HepG2 (cell line): ENCODE measurements around the gene SERINC2. TPM values are rescaled to one million over a fixed set of nuclear protein-coding genes. Genes with fewer than 3 reads are reported as not detected.

Experiments used
- ARNT ChIP-seq: fragments of 450-650 bp; IDR thresholded peaks from 2 replicates; pipeline ENCODE4 v1.6.1; 2017
- DNMT1 ChIP-seq: sonication (generic); formaldehyde crosslinking; IDR thresholded peaks from 2 replicates; pipeline ENCODE4 v1.5.1; 2020; ENCODE audit warnings: mild to moderate bottlenecking, missing genetic modification reagents
- ETV6 ChIP-seq: sonication (generic); formaldehyde crosslinking; conservative IDR thresholded peaks from 2 replicates; pipeline ENCODE4 v1.4.0; 2020; ENCODE audit warnings: missing genetic modification reagents
- FOXK2 ChIP-seq: fragments of 450-650 bp; IDR thresholded peaks from 2 replicates; pipeline ENCODE4 v1.6.1; 2016
- GFI1 ChIP-seq: sonication (generic); formaldehyde crosslinking; IDR thresholded peaks from 2 replicates; pipeline ENCODE4 v1.5.0; 2020; ENCODE audit warnings: missing genetic modification reagents, mild to moderate bottlenecking, borderline replicate concordance
- KLF13 ChIP-seq: sonication (generic); formaldehyde crosslinking; IDR thresholded peaks from 2 replicates; pipeline ENCODE4 v1.4.0; 2020; ENCODE audit warnings: mild to moderate bottlenecking, missing genetic modification reagents
- MXD1 ChIP-seq: sonication (generic); formaldehyde crosslinking; IDR thresholded peaks from 2 replicates; pipeline ENCODE4 v1.4.0; 2020; ENCODE audit warnings: mild to moderate bottlenecking, missing genetic modification reagents
- NONO ChIP-seq, 2 experiments: fragments of 450-650 bp in 1 of 2; sonication (generic) in 1 of 2; formaldehyde crosslinking in 1 of 2; IDR thresholded peaks in 1 of 2; conservative IDR thresholded peaks in 1 of 2; 2 replicates each; pipeline versions ENCODE4 v1.6.1 to v1.8.0; 2017 to 2022; ENCODE audit warnings: mild to moderate bottlenecking in 1 of 2, missing genetic modification reagents in 1 of 2, moderate library complexity in 1 of 2
- PLSCR1 ChIP-seq: sonication (generic); formaldehyde crosslinking; IDR thresholded peaks from 2 replicates; pipeline ENCODE4 v1.5.0; 2020; ENCODE audit warnings: missing genetic modification reagents, mild to moderate bottlenecking, borderline replicate concordance
- REL ChIP-seq: sonication (generic); formaldehyde crosslinking; conservative IDR thresholded peaks from 2 replicates; pipeline ENCODE4 v1.8.0; 2022; ENCODE audit warnings: mild to moderate bottlenecking, missing genetic modification reagents, moderate library complexity
- SNAPC2 ChIP-seq: sonication (generic); formaldehyde crosslinking; IDR thresholded peaks from 2 replicates; pipeline ENCODE4 v1.8.1; 2022; ENCODE audit warnings: mild to moderate bottlenecking, missing genetic modification reagents
- STAT5B ChIP-seq: sonication (generic); formaldehyde crosslinking; IDR thresholded peaks from 2 replicates; pipeline ENCODE4 v1.4.0; 2020; ENCODE audit warnings: missing genetic modification reagents
- TAF15 ChIP-seq: fragments of 200-400 bp; formaldehyde crosslinking; IDR thresholded peaks from one replicate; pipeline ENCODE4 v1.6.1; 2018; ENCODE audit warnings: mild to moderate bottlenecking, low read depth, low read length; ENCODE audit not compliant: poor library complexity, severe bottlenecking
- THAP7 ChIP-seq: sonication (generic); formaldehyde crosslinking; IDR thresholded peaks from 2 replicates; pipeline ENCODE4 v1.8.1; 2023; ENCODE audit warnings: mild to moderate bottlenecking, missing genetic modification reagents
- TSC22D2 ChIP-seq: sonication (generic); formaldehyde crosslinking; IDR thresholded peaks from 2 replicates; pipeline ENCODE4 v1.5.1; 2020; ENCODE audit warnings: missing genetic modification reagents, mild to moderate bottlenecking, borderline replicate concordance
- U2AF1 ChIP-seq: fragments of 200-400 bp; formaldehyde crosslinking; optimal IDR thresholded peaks from 2 replicates; pipeline ENCODE3; 2017; ENCODE audit warnings: mild to moderate bottlenecking, low read depth, low read length
- USF2 ChIP-seq, 2 experiments: sonication (generic) in 1 of 2; formaldehyde crosslinking in 1 of 2; IDR thresholded peaks; 2 replicates each; pipeline versions ENCODE4 v1.5.1 to v1.6.1; 2011 to 2020; ENCODE audit warnings: borderline replicate concordance in 1 of 2, low read depth in 1 of 2, low read length in 1 of 2, mild to moderate bottlenecking in 1 of 2, missing genetic modification reagents in 1 of 2, moderate library complexity in 1 of 2
- ZFP36L1 ChIP-seq: sonication (generic); formaldehyde crosslinking; IDR thresholded peaks from 2 replicates; pipeline ENCODE4 v1.8.0; 2022; ENCODE audit warnings: mild to moderate bottlenecking, missing genetic modification reagents, moderate library complexity
- ZNF124 ChIP-seq: sonication (generic); formaldehyde crosslinking; IDR thresholded peaks from 2 replicates; pipeline ENCODE4 v1.4.0; 2020; ENCODE audit warnings: missing genetic modification reagents
- ZNF207 ChIP-seq: fragments of 450-650 bp; IDR thresholded peaks from 2 replicates; pipeline ENCODE4 v1.6.1; 2016; ENCODE audit warnings: antibody characterized with exemption, borderline replicate concordance
- ZNF430 ChIP-seq: sonication (generic); formaldehyde crosslinking; IDR thresholded peaks from 2 replicates; pipeline ENCODE4 v1.9.0; 2021; ENCODE audit warnings: mild to moderate bottlenecking, missing genetic modification reagents
- ZNF773 ChIP-seq: sonication (generic); formaldehyde crosslinking; IDR thresholded peaks from 2 replicates; pipeline ENCODE4 v1.4.0; 2020; ENCODE audit warnings: missing genetic modification reagents, borderline replicate concordance
- ZNF883 ChIP-seq: sonication (generic); formaldehyde crosslinking; IDR thresholded peaks from 2 replicates; pipeline ENCODE4 v1.5.1; 2020; ENCODE audit warnings: mild to moderate bottlenecking, missing genetic modification reagents; ENCODE audit errors: not compliant biosample characterization
- ZSCAN5A ChIP-seq: sonication (generic); formaldehyde crosslinking; IDR thresholded peaks from 2 replicates; pipeline ENCODE4 v1.8.0; 2022; ENCODE audit warnings: mild to moderate bottlenecking, missing genetic modification reagents, borderline replicate concordance
- polyA plus RNA-seq, 8 experiments: library from polyadenylated mRNA; depleted of rRNA in 3 of 8; stranded (reverse) in 7 of 8; unstranded in 1 of 8; fragments of >200 nt; fragmentation: Illumina TruSeq in 4 of 8; extraction: Trizol in 4 of 8; gene quantifications; 2 replicates each; pipeline versions ENCODE4 v1.2.1 to v1.2.3, GENCODE V29; 2011 to 2016; ENCODE audit warnings: low read depth in 4 of 8, missing spikeins in 1 of 8, mixed read lengths in 1 of 8; ENCODE audit not compliant: insufficient read depth in 1 of 8
- total RNA-seq, 5 experiments: library from RNA; depleted of rRNA; stranded (reverse); fragments of >200 nt; fragmentation: Illumina TruSeq; extraction: Trizol; gene quantifications; 2 replicates each; pipeline ENCODE4 v1.2.3, GENCODE V29; 2016; ENCODE audit warnings: low read depth in 1 of 5

Gene SERINC2
- total and polyA plus RNA-seq, 2 of the 13 experiments (the other 11 are each of a cell fraction or from before 2014, with no cell fraction given), result 4.8 to 126 TPM

- TF ChIP-seq THAP7 (CRISPR knock-in tag) (no peak), TSC22D2 (CRISPR knock-in tag) (no peak), NONO (IDR thresholded peaks at IDR 0.05) (no peak), NONO (CRISPR knock-in tag; conservative IDR thresholded peaks at IDR 0.05) (no peak), ZNF207 (no peak), FOXK2 (no peak), DNMT1 (CRISPR knock-in tag) (no peak), GFI1 (CRISPR knock-in tag) (no peak), PLSCR1 (CRISPR knock-in tag) (no peak), ZFP36L1 (no peak), USF2 (IDR thresholded peaks at IDR 0.05; ENCODE audit: low read depth, low read length) (no peak), USF2 (CRISPR knock-in tag; IDR thresholded peaks at IDR 0.05; ENCODE audit: borderline replicate concordance) (no peak), MXD1 (no peak), ZNF773 (CRISPR knock-in tag) (no peak), ETV6 (CRISPR knock-in tag) (no peak), REL (CRISPR knock-in tag) (no peak), TAF15 (no peak), ZSCAN5A (CRISPR knock-in tag) (no peak), ZNF883 (CRISPR knock-in tag) (no peak), U2AF1 (no peak), ZNF124 (CRISPR knock-in tag) (no peak), STAT5B (CRISPR knock-in tag) (no peak), SNAPC2 (CRISPR knock-in tag) (no peak), KLF13 (CRISPR knock-in tag) (no peak), ZNF430 (0 out of 2 replicates have a peak, but pooled peaks have one; percentile 69), ARNT (no peak)
These were observed 39.7 kb upstream of the SERINC2 start, which contains the start of gene FABP3 (continued) for GRCh38 chr1:31373056-31373896.
